ENCODE data around the gene SLC22A13.

DNA sequence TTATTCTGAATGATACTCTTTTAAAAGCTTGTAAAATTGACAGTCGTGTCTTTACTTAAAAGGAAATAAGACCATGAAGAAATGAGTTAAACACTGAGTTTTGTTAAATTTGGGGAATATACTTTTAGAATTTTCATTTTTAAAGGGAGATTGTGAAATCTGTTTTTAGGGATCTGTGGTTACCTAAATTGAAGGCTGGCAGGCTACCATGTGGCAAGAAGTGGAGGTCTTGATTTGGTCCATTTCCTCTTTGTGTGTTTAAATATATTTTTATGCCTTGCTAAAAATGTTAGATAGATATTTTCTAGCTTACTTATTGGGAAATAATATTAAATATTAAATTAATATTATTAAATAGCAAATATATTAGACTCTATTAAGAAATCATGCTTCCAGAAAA lies 36.6 kb upstream of the SLC22A13 start:
- TF ChIP-seq, protein P1, sequence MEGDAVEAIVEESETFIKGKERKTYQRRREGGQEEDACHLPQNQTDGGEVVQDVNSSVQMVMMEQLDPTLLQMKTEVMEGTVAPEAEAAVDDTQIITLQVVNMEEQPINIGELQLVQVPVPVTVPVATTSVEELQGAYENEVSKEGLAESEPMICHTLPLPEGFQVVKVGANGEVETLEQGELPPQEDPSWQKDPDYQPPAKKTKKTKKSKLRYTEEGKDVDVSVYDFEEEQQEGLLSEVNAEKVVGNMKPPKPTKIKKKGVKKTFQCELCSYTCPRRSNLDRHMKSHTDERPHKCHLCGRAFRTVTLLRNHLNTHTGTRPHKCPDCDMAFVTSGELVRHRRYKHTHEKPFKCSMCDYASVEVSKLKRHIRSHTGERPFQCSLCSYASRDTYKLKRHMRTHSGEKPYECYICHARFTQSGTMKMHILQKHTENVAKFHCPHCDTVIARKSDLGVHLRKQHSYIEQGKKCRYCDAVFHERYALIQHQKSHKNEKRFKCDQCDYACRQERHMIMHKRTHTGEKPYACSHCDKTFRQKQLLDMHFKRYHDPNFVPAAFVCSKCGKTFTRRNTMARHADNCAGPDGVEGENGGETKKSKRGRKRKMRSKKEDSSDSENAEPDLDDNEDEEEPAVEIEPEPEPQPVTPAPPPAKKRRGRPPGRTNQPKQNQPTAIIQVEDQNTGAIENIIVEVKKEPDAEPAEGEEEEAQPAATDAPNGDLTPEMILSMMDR (conservative IDR thresholded peaks at IDR 0.05; ENCODE audit: low read length): no peak
- TF ChIP-seq EZH2phosphoT487 (IDR thresholded peaks at IDR 0.05; ENCODE audit: borderline replicate concordance): no peak

Measured in Loucy (cell line).